SU-DHL-6 (cell line): Measurements from ENCODE around the gene TMEM200B.

Experiments
- EZH2phosphoT487 ChIP-seq: fragments of 200-600 bp; sonication (generic), shearing (Covaris generic); conservative IDR thresholded peaks from 2 replicates; pipeline ENCODE4 v1.6.1; 2018; ENCODE audit warnings: mild to moderate bottlenecking, antibody characterized with exemption, low read length, moderate library complexity, mixed read lengths
- TF ChIP-seq, protein P1 (sequence below): fragments of 200-600 bp; sonication (generic); IDR thresholded peaks from one replicate; pipeline ENCODE4 v1.5.1; 2017; ENCODE audit warnings: antibody characterized with exemption, mild to moderate bottlenecking, low read length, moderate library complexity; ENCODE audit not compliant: insufficient read depth, poor library complexity, severe bottlenecking

DNA sequence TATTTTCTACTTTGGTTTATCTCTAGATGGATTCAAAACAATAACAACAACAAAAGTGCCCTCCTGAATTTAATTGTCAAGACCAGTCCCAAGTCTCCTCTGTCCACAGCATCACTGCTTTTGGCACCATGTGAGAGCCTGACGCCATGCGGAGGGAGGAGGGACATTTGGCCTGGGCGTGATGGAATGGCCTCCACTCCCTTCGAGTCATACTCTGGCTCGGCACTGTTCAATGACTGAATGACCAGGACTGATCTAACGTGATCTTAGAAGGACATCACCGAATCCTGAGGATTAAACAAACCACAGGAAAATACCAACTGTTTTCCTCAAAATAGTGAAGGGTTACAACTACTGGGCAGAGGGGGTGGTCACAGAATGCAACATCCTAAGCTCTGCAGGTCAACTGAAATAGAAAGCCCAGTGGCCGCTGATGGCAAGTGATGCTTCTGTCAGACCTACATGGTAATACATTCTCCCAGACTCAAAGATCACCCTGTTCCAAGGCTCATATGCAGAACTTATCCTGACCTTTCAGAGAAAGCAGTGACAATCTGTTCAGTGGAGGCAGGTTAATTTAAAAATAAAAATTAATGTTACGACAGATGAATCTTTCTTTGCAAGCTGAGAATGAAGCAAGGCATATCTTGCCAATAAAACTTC, 38.9 kb upstream of the TMEM200B start:
- TF ChIP-seq, protein P1, sequence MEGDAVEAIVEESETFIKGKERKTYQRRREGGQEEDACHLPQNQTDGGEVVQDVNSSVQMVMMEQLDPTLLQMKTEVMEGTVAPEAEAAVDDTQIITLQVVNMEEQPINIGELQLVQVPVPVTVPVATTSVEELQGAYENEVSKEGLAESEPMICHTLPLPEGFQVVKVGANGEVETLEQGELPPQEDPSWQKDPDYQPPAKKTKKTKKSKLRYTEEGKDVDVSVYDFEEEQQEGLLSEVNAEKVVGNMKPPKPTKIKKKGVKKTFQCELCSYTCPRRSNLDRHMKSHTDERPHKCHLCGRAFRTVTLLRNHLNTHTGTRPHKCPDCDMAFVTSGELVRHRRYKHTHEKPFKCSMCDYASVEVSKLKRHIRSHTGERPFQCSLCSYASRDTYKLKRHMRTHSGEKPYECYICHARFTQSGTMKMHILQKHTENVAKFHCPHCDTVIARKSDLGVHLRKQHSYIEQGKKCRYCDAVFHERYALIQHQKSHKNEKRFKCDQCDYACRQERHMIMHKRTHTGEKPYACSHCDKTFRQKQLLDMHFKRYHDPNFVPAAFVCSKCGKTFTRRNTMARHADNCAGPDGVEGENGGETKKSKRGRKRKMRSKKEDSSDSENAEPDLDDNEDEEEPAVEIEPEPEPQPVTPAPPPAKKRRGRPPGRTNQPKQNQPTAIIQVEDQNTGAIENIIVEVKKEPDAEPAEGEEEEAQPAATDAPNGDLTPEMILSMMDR: no peak
- no peak for TF ChIP-seq EZH2phosphoT487
